ENCODE measurements around the gene DMD. TPM values are rescaled to one million over a fixed set of nuclear protein-coding genes. Genes with fewer than 3 reads are reported as not detected.
"Not testable (repeated sequence)": the region's sequence is repeated elsewhere in the genome, so short reads cannot be mapped to it uniquely, and the experiment has no call there.

Gene DMD
- total RNA-seq, 4 donors from 2014 or later = 18.7 to 69.5 (median 38.5) TPM

DNA sequence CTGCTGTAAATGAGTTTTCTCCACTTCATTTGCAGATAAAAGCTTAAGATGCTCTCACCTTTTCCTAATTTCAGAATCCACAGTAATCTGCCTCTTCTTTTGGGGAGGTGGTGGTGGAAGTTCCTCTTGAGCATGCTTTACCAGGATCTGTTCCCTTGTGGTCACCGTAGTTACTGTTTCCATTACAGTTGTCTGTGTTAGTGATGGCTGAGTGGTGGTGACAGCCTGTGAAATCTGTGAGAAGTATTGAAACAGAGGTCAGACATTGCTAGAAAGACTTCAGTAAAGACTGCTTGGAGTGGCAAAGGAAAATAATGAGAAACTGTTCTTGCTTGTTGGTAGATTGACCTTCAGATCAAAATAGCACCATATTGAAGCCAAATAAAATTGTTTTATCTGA, 666.2 kb downstream of the DMD start:
- Histone ChIP-seq H3K36me3 (no peaks in the 10 kb centered on the region), H3K9me3 (no peaks in the 10 kb centered on the region), H3K4me1 (no peaks in the 10 kb centered on the region), H3K27me3 (no peaks in the 10 kb centered on the region), H3K27ac (no peak overlapping the region), H3K4me3 (no peak overlapping the region)
- no peak for DNase-seq (ENCODE audit: low spot score in 2 of 2)
- 83% methylated on average over 1 of the region's 1 CpG for WGBS
- TF ChIP-seq POLR2A (IDR thresholded peaks at IDR 0.05) (no peak), POLR2AphosphoS5 (IDR thresholded peaks at IDR 0.05) (no peak), EP300 (IDR thresholded peaks at IDR 0.05) (no peak)
- TF ChIP-seq, protein P1, sequence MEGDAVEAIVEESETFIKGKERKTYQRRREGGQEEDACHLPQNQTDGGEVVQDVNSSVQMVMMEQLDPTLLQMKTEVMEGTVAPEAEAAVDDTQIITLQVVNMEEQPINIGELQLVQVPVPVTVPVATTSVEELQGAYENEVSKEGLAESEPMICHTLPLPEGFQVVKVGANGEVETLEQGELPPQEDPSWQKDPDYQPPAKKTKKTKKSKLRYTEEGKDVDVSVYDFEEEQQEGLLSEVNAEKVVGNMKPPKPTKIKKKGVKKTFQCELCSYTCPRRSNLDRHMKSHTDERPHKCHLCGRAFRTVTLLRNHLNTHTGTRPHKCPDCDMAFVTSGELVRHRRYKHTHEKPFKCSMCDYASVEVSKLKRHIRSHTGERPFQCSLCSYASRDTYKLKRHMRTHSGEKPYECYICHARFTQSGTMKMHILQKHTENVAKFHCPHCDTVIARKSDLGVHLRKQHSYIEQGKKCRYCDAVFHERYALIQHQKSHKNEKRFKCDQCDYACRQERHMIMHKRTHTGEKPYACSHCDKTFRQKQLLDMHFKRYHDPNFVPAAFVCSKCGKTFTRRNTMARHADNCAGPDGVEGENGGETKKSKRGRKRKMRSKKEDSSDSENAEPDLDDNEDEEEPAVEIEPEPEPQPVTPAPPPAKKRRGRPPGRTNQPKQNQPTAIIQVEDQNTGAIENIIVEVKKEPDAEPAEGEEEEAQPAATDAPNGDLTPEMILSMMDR (IDR thresholded peaks at IDR 0.05) = no peak

DNA sequence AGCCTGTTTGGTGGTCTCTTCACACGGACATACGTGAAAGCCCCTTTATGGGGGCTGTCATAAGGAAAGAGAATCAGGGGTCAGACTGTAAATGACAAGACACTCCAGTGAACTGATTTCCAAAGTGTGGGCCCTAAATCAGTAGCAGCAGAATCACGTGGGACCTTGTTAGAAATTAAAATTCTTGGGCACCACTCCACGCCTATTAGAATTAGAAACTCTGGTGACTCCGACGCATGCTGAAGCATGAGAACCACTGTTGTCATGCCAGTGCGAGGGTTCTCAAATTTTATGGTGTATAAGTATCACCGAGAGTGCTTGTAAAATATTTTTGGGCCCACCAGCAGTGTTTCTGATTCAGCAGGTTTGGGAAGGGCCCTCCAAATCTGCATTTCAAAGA, 672.8 kb downstream of the DMD start:
- 74% methylated on average over 8 of the region's 8 CpGs for WGBS

DNA sequence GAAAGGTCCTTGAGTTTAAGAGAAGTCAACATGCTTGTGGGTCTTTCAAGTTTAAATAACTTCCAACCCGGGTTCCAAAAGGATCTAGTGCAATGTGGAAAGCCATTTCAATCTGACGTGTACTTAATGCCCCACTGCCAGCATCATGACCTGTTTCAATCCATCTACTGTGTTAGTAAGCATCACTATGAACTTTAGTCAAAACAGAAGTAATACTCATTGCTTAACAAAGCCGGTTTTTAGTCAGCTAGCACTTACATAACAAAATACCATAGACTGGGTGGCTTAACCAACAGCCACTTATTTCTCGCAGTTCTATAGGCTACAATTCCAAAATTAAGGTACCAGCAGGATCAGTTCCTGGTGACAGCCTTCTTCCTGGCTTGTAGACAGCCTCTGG, 677.5 kb downstream of the DMD start:
- Histone ChIP-seq H3K36me3 (no peaks in the 10 kb centered on the region), H3K9me3 (no peaks in the 10 kb centered on the region), H3K27me3 (no peaks in the 10 kb centered on the region), H3K4me1 (no peaks in the 10 kb centered on the region), H3K27ac (no peak overlapping the region), H3K4me3 (no peak overlapping the region)
- WGBS = 88% methylated on average over 4 of the region's 4 CpGs
- TF ChIP-seq EP300 (IDR thresholded peaks at IDR 0.05) (no peak), POLR2AphosphoS5 (IDR thresholded peaks at IDR 0.05) (no peak), POLR2A (IDR thresholded peaks at IDR 0.05) (no peak)
- TF ChIP-seq, protein P1 (IDR thresholded peaks at IDR 0.05) = no peak
- no peak for DNase-seq (ENCODE audit: low spot score in 2 of 2)

More for the DNA sequence above, 672.8 kb downstream of the DMD start:
- Histone ChIP-seq H3K9me3 (no peaks in the 10 kb centered on the region), H3K4me1 (no peaks in the 10 kb centered on the region), H3K27me3 (no peaks in the 10 kb centered on the region), H3K36me3 (no peaks in the 10 kb centered on the region), H3K4me3 (no peak overlapping the region), H3K27ac (no peak overlapping the region)
- DNase-seq (ENCODE audit: low spot score in 2 of 2) = no peak
- no peak for TF ChIP-seq POLR2AphosphoS5 (IDR thresholded peaks at IDR 0.05)
- TF ChIP-seq, protein P1 (IDR thresholded peaks at IDR 0.05) = no peak
- TF ChIP-seq POLR2A (IDR thresholded peaks at IDR 0.05) = no peak
- no peak for TF ChIP-seq EP300 (IDR thresholded peaks at IDR 0.05)

DNA sequence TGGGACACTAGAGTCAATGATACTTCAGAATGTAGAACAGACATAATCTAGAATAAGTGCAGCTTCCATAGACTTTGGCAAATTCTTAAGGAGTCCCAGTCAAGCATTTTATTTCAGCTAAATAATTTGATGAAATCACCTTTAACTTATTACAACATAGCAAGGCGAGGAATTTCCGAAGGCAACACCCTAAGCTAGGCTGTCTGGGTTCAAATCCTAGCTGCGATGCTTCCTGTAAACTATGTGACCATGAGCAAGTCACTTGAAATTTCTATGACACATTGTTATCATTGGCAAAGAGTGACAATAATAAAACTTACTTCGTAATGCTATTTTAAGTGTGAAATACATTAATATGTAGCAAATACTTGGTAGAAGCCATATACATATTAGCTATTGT, 679.1 kb downstream of the DMD start:
- Histone ChIP-seq H3K9me3 (no peaks in the 10 kb centered on the region), H3K4me3 (no peak overlapping the region), H3K4me1 (no peaks in the 10 kb centered on the region), H3K27me3 (no peaks in the 10 kb centered on the region), H3K36me3 (no peaks in the 10 kb centered on the region), H3K27ac (no peak overlapping the region)
- 68% methylated on average over 4 of the region's 4 CpGs for WGBS
- TF ChIP-seq POLR2AphosphoS5 (IDR thresholded peaks at IDR 0.05) (no peak), EP300 (IDR thresholded peaks at IDR 0.05) (no peak), POLR2A (IDR thresholded peaks at IDR 0.05) (no peak)
- TF ChIP-seq, protein P1 (IDR thresholded peaks at IDR 0.05) = no peak
- no peak for DNase-seq (ENCODE audit: low spot score in 2 of 2)

DNA sequence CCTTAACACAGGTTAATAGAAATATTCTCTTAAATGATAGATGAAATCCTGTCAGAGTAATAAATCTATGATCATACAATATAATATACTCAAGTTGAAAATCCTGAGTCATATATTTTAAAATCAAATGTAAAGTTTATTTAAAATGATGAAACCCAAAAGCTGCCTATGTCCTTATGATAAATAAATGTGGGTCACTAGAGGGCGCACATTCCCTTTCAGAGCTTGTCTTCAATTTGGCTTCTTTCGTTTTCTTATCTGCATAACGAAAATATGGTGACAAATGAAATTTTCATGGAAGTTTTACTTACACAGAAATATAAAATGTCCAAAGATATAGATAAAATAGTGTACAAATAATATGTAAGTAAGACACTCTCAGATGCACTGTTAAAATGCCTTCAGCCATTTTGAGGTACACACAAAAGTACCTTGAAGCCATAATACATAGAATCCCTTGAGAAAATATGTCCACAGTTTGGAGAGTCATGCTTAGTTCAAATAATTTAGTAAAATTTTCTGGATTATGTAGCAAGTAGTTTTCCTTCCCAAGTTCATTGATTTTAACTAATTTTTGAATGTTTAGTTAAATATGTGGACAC, 680.4 kb downstream of the DMD start:
- H3K9me3 ChIP-seq = no peaks in the 10 kb centered on the region
- H3K36me3 ChIP-seq = no peaks in the 10 kb centered on the region
- no peaks in the 10 kb centered on the region for H3K4me1 ChIP-seq
- WGBS = under 1% methylated on average over 3 of the region's 3 CpGs
- no peak overlapping the region for H3K27ac ChIP-seq
- H3K27me3 ChIP-seq = no peaks in the 10 kb centered on the region
- no peak for DNase-seq (ENCODE audit: low spot score in 2 of 2)
- H3K4me3 ChIP-seq = no peak overlapping the region
- TF ChIP-seq EP300 (IDR thresholded peaks at IDR 0.05) = no peak
- TF ChIP-seq, protein P1 (IDR thresholded peaks at IDR 0.05) = peak in 1 of 2 donors; percentile 24
- no peak for TF ChIP-seq POLR2A (IDR thresholded peaks at IDR 0.05)
- no peak for TF ChIP-seq POLR2AphosphoS5 (IDR thresholded peaks at IDR 0.05)

DNA sequence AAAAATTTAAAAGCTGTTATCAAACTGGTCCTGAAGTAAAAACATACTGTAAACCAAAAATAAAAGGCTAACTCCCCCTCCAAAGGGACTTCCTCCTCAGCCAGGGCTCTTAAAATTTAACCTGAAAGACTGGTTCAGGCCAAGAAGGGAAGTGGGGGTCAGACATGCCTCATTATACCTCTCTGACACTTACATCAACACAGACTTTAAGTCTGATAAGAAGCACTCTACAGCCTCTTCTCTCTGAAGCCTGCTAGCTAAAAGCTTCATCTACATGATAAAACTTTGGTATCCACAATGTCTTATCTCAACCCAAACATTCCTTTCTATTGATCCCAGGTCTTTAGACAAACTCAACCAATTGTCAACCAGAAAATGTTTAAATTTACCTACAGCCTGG, 682.9 kb downstream of the DMD start:
- not testable (repeated sequence) for H3K27ac ChIP-seq; H3K4me1 ChIP-seq; DNase-seq (ENCODE audit: low spot score in 2 of 2); H3K4me3 ChIP-seq; H3K36me3 ChIP-seq; H3K27me3 ChIP-seq; H3K9me3 ChIP-seq
